ENCODE data around the gene WASHC2C.
"Not testable (repeated sequence)": the region's sequence is repeated elsewhere in the genome, so short reads cannot be mapped to it uniquely, and the experiment has no call there.

- not testable (repeated sequence) for TF ChIP-seq POLR2A (IDR thresholded peaks at IDR 0.05); POLR2AphosphoS5 (IDR thresholded peaks at IDR 0.05; ENCODE audit: insufficient read depth in 1 of 2, low read depth in 1 of 2)
- TF ChIP-seq, protein P1, sequence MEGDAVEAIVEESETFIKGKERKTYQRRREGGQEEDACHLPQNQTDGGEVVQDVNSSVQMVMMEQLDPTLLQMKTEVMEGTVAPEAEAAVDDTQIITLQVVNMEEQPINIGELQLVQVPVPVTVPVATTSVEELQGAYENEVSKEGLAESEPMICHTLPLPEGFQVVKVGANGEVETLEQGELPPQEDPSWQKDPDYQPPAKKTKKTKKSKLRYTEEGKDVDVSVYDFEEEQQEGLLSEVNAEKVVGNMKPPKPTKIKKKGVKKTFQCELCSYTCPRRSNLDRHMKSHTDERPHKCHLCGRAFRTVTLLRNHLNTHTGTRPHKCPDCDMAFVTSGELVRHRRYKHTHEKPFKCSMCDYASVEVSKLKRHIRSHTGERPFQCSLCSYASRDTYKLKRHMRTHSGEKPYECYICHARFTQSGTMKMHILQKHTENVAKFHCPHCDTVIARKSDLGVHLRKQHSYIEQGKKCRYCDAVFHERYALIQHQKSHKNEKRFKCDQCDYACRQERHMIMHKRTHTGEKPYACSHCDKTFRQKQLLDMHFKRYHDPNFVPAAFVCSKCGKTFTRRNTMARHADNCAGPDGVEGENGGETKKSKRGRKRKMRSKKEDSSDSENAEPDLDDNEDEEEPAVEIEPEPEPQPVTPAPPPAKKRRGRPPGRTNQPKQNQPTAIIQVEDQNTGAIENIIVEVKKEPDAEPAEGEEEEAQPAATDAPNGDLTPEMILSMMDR (IDR thresholded peaks at IDR 0.05) = not testable (repeated sequence)
These were observed 59.2 kb downstream of the WASHC2C start for GRCh38 chr10:45786217-45786616.

All from vagina (tissue), 2 donors.